ENCODE data around the gene CC2D1A.
"Not testable (repeated sequence)": the region's sequence is repeated elsewhere in the genome, so short reads cannot be mapped to it uniquely, and the experiment has no call there.

CC2D1A gene

DNA sequence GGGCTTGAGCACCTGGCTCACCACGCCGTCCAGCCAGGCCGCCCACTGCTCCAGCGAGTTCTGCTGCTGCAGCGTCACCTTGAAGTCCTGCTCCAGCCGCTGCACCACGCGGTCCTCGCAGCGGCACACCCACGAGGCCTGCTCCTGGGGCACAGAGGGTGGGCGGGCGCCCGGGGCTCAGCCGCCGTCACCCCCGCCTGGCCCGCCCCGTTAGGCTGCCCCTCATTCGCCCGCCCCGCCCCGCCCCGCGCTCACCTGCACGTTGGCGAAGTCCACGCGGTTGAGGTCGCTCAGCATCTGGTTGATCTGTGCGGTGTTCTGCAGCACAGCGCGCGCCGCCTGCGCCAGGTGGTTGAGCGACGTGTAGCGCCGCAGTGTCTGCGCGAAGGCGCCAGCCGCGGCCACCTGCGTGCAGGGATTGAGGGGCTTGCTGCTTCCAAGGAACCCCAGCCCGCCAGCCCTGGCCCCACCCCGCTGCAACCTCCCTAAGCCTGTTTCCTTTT lies 57.7 kb downstream of the CC2D1A start:
- no peak for DNase-seq

DNA sequence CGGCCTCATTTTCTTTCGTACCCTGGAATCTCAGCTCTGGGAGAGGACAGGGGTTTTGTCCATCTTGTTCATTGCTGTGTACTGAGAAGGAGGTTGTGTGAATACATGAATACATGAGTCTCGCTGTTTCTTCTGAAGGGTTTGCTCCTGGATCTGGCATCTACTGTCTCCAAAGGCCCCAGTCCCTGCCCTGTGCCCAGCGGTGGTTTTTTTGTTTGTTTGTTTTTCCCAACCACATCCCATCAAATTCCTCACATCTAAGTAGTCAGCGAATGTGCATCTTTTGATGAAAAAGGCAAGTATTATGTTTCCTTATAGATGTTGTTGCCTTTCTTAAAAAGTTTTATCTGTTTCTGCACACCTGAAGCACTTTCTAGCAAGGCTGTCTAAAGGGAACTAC lies 58.8 kb downstream of the CC2D1A start:
- peak; percentile 36 for DNase-seq

DNA sequence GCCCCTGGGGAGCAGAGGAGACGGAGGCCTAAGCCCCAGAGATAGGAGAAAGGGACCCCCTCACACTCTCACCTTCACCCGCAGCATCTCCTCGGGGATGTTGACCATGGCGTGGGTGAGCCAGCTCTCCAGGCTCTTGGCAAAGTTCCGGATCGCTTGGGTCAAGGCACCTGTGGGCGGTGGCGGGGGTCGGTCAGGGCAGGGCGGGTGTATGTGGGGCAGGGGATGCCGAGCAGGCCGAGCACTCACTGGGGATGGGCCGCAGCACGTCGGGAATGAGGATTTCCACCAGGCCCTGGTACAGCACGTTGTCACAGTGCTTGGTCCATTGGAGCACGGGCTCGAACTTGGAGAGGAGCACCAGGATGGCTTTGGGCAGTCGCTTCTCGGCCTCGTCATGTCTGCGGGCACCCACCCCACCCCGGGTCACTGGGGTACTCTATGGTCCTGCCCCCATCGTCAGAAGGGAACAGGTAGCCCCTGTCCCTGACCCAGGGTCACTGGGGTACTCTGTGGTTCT lies 59.4 kb downstream of the CC2D1A start:
- DNase-seq = no peak

DNA sequence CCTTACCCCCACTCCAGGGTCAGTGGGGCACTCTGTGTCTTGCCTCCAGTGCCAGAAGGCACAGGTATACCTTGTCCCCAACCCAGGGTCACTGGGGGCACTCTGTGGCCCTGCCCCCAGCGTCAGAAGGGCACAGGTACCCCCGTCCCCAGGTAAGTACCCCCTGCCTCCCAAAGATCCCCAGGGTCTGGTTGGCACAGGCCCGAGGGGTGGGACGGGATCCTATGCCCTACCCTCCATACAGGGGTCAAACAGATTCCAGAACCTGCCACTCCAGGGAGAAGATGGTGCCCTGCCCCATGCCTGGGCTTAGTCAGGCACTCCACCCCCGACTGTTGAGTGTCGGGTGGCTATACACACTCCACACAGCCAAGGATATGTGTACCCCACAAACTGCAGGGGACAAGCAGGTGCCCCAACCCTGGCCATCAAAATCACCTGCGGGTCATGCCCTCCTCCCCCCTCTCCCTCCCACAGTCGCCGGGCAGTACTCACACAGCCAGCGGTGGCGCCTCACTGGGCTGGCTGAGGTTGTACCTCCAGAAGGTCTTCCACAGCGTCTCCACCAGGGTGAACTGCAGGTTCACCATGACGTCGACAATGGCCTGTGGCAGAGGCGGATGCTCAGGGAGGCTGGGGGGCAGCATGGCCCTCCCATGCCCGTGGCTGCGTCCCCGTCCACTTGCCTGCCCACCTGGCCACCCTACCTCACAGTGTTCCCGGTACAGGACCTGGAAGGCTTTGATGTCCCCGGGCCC lies 60.1 kb downstream of the CC2D1A start:
- DNase-seq = no peak

DNA sequence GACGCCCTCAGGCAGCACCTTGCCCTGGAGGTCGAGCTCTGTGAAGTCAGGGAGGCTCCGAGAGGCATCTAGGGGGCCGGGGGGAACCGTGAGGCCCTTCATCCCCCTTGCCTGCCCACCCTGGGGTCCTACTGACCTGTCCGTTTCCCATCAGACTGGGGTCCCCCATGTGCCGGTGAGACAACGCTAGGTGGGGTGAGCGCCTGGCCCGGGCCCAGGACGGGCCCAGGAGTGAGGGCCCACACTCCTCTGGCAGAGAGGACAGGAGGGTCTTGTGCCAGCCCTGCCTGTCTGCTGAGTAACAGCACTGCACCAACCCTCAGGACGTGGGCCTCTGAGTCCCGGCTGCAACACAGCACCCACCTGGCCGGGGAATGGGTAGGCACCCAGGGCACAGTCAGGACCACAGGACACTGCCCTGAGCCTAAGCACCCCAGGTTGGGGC lies 60.7 kb downstream of the CC2D1A start:
- no peak for DNase-seq

DNA sequence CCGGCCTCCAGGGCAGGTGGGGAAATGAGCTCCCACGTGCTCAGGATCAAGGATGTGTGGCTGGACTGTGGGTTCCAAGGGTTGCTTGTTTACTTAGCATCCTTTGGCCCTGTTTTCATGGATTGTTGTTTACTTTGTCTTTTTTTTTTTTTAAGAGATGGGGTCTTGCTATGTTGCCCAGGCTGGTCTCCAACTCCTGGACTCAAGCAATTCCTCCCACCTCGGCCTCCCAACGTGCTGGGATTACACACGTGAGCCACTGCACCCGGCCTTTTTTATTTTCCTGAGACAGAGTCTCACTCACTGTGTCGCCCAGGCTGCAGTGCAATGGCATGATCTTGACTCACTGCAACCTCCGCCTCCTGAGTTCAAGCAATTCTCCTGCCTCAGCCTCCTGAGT lies 61.2 kb downstream of the CC2D1A start:
- DNase-seq = not testable (repeated sequence)

DNA sequence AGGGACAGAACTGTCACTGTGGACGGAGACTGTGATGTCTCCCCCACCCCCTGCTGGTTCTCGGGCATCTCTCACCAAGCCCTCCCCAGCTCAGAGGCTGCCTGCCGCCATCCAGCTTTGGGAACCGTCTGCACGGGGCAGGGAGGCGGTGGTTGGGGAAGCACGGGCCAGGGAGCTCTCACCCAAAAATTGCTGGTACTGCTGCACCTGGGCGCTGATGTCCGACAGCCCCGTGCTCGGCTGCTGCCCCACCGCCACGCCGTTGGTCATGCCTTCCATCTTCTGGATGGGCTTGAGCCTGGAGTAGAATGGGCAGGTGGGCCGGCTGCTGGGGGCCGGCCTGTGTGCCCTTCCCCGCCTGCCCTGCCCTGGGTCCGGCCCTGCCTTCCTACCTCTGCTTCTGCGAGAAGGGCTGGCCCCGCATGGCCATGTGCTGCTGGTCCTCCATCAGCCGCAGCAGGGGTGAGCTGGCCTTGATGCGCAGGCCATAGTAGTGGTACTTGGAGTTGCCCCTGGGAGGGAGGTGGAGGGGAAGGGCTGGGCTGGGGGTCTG lies 62.5 kb downstream of the CC2D1A start:
- no peak for DNase-seq

DNA sequence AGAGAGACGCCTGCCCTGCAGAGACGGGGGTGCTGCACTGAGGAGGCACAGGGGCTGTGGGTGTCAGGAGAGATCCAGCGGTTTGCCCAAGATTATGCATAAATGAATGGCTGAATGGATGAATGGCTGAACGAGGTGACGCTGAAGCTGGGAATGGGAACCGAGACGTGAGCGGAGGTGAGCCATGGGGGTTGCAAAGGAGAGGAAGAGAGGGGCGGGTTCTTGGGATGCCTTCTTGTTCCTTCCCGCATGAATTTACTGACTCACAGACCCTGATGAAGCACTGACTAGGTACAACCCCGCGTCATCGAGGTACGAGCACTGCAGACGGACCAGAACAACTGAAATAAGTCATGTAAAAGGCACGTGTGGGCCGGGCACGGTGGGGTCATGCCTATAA lies 63.0 kb downstream of the CC2D1A start:
- DNase-seq = no peak

DNA sequence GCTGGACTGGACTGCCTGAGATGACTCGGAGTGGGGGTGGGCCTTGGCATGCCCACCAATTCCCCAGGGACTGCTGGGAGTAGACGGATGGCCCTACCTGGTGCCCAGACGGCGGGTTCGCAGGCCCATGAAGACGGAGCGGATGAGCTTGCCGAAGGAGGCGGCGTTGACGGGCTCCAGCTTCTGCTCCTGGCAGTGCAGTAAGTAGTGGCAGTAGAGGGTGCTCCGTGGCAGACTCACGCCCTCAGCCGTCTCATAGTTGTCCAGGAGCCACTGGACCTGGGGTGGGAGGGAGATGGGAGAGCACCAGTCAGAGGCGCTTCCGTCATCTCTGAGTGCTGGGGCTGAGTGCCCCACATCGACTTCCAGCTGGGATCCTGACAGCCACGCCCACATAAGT lies 63.9 kb downstream of the CC2D1A start:
- DNase-seq = peak; percentile 20

DNA sequence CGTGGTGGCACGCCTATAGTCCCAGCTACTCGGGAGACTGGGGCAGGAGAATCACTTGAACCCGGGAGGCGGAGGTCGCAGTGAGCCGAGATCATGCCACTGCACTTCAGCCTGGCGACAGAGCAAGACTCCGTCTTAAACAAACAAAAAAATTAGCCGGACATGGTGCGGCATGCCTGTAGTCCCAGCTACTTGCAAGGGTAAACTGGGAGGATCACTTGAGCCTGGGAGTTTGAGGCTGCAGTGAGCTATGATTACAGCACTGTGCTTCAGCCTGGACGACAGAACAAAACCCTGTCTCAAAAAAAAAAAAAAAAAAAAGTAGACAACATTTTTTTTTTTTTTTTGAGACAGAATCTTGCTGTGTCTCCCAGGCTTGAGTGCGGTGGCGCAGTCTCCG lies 65.9 kb downstream of the CC2D1A start:
- not testable (repeated sequence) for DNase-seq

DNA sequence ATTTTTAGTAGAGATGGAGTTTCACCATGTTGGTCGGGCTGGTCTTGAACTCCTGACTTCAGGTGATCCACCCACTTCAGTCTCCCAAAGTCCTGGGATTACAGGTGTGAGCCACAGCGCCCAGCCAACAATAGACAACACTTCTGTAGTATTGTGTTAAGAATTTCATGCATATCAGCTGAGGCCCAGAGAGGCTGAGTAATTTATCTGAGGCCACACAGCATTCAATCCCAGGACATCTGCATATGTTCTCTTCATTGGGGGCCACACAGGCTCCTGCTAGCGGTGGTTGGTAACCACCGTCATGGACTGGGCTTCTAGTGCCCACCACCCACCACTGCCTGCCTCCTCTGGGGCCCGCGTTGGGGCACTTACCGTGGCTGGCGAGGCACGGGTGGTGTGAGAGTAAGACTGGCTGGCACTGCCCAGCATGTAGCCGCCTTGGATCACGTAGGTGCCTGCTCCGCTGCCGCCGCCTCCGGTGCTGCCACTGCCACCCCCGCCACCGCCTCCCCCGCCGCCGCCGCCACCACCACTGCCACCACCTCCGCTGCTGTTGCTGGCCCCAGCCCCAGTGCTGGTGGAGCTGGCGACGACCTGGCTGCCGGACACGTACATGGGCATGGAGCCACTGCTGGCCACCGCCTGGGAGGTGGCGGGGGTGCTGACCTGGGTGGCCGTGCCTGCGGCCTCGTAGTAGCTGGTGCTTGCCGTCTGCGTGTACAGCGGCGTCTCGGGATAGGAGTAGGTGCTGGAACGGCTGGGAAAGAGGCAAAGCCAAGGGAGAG lies 66.6 kb downstream of the CC2D1A start:
- no peak for DNase-seq

DNA sequence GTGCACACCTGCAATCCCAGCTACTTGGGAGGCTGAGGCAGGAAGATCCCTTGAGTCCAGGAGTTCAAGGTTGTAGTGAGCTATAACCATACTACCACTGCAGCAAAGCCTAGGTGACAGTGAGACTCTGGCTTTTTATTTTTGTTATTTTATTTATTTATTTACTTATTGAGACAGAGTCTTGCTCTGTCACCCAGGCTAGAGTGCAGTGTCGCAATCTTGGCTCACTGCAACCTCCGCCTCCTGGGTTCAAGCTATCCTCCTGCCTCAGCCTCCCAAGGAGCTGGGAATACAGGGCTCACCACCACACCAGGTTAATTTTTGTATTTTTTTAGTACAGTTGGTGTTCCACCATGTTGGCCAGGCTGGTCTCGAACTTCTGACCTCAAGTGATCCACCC lies 67.5 kb downstream of the CC2D1A start:
- not testable (repeated sequence) for DNase-seq

DNA sequence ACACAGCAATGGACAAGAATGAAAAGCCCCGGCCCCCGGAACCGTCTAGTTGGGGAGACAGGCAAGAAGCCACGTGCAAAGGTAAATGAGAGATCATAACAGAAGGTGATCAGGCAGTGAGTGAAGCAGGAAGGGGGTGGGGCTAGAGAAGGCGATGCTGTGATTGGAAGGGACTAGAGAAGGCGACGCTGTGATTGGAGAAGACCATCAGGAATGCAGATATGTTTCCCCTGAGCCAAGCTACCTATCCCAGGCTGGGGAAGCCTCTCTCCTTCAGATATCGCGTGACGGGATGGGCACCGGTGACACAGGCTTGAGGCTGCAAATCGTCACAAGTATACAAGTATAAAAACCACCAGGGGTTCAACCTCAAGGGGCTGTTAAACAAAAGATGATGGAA lies 68.1 kb downstream of the CC2D1A start:
- DNase-seq = peak; percentile 21

DNA sequence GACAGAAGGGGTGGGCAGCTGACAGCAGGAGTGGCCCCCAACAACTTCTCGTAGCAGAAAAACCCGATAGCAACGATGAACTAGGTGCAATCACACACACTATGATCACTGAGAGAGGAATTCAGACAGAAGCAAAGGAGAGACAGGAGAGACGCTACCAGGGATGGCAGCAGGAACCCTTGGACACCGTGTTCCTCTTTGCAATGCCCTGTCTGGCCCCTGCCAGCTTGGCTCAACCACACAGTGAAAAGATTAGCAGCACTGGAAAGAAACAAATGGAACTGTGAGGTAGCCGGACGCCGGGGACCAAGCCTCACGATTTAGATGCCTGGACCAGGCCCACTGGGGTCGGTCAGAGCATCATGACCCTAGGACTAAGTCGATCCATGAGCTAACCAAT lies 69.9 kb downstream of the CC2D1A start:
- no peak for DNase-seq

DNA sequence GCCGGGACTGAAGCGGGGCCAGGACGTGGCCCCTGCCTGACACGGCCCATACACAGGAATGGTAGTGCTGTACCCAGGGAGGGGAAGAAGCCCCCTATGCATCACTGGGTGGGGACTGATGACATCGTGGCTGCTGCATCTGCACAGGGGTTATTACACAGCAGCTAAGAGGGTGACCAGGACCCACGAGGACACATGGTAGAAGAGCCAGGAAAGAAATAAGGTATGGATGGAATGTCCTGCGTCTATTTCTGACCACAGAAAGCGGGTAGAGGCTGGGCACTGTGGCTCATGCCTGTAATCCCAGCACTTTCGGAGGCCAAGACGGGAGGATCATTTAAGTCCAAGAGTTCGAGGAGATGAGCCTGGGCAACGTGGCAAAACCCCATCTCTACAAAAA lies 70.4 kb downstream of the CC2D1A start:
- DNase-seq = no peak

DNA sequence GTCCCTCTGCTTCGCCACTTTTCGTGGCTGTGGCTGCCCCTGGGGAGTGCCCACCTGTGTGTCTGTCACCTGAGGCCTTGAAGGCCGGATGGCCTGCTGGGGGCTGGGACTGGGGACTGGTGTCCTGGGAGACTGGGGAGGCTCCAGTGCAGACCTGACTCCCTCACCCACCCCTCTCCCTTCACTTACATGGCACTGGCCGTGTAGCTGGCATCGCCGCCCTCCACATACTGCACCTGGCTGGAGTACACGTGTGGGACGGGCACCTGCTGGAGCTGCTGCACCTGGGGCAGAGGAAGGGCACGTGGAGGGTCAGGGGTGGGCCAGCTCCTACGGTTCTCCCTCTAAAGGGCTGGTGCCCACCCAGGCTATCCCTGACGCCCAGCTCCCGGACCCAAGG lies 71.8 kb downstream of the CC2D1A start:
- no peak for DNase-seq

DNA sequence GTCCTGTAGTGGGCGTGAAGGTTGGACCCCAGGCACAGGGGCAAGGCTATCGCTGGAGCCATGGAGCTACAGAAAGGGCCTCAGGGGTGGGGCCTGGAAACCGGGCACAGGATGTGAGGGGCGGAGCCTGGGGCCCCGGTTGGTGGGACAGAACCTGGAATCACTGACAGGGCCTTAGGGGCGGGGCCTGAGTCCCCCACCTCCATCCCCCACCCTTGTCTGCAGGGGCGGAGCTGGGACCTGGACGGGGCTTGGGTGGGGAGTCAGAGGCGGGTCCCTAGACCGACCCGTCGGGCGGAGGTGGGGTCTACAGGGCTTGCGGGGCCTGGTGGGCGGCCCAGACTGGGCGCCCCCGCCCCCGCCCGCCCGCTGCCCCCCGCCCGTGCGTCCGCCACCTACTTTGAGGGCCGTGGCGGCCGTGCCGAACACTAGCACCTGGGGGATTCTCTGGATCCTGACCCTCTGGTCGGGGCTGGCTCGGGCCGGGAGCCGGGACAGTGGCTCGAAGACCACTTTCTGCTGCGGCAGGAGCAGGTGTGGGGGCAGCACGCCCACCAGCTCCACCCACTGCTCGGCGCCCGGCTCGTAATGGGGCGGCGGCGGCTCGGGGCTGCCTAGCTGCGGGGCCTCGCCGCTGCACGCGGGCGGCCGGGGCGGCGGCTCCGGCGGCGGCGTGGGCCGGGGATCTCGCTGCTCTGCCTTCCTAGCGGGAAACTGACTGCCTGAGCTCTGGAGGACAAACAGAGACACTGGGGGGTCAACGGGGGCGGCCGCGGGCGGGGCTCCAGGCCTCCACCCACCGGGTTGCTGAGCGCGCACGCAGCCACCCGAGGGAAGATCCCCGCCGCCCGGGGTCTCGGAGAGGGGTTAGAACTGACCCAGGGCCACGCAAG lies 72.6 kb downstream of the CC2D1A start:
- DNase-seq = peak; percentile 69

DNA sequence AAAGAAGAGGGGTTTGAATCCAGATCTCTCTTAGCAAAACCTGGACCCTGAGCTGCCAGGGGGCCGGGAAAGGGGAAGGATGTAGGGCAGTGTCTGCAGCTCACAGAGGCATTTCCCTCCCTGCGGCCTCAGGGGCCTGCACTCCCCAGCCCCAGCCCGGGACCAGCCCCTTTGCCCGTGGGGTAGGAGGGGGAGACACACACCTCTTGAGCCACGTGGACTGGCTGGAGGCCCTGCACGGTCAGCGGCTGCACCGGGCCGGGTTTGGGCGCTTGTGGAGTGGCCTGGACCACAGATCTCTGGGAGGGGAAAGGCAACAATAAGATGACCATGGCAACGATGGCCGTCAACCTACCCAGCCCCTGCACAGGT lies 73.2 kb downstream of the CC2D1A start:
- DNase-seq = no peak

DNA sequence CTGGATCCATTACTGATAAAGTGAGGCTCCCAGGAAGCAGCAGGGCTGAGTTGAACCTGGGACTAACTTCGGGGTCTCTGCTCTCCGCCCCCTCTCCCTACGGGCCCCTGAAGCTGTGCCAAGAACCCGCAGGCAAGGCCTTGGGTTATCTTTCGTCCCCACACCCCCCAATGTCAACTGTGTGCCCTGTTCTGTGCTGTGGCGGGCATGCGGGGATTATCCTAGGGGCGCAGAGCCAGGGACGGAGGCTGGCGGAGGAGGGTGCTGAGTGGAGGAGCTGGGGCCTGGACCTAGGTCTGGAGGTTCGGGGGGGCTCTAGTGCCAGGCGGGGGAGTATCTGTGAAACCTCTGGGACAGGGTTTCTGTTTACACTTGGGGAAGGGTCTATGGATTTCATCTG lies 73.7 kb downstream of the CC2D1A start:
- no peak for DNase-seq

DNA sequence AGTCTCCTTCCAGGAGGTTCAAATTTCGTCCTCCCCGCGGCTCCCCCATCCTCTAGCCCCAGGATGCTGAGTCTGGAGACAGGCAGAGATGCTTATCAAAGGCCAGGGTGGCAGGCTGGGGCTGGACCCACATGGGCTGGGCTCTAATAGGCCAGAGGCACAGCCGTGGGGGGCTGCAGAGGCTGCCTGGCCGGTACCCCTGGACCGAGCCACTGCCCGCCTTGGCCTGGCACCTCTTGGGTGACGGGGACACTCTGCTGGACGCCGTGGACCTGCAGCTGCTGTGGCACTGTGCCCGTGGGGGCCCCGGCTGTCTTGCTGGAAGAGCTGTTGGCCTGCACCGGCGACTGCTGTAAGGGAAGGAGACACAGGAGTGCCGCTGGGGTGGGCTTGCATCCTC lies 74.3 kb downstream of the CC2D1A start:
- DNase-seq = no peak

Measured in fibroblast of skin of right biceps (primary cell).